Measurements from ENCODE around the gene DOCK8. TPM values are rescaled to one million over a fixed set of nuclear protein-coding genes. Genes with fewer than 3 reads are reported as not detected.

DOCK8 gene
- total and polyA plus RNA-seq, 10 of the 15 experiments (the other 5 are each of a cell fraction or from before 2014, with no cell fraction given) = 35.4 to 100 (median 44.7) TPM

GRCh38 chr9:211036-211435, 3.6 kb upstream of the DOCK8 start:
- H3K4me1 ChIP-seq (ENCODE audit: control insufficient read depth, insufficient read depth, low read length) = no peaks in the 10 kb centered on the region
- no TSS peak for BruUV-seq (replicated peaks)
- ChIA-PET POLR2A (interaction anchor here (0.6 kb wide), 1 partner anchor 775 kb away, joined by 4 read pairs; no protein-coding TSS in a partner anchor), RAD21 (ENCODE audit: unreplicated experiment) (no interaction called here), CTCF (no interaction called here), SMC1A (ENCODE audit: uncharacterized antibody, unreplicated experiment) (no interaction called here)
- no peak for ATAC-seq
- no peak overlapping the region for H3K4me3 ChIP-seq
- in situ Hi-C loops (cut with MboI) = no loop called here
- FAIRE-seq = no peak
- WGBS (ENCODE audit: insufficient coverage, insufficient replicate concordance, low lambda C conversion rate, missing lambda C conversion rate) = 91% methylated on average over 7 of the region's 7 CpGs
- no peak overlapping the region for H3K4me2 ChIP-seq (ENCODE audit: control insufficient read depth, insufficient read depth)
- H3K36me3 ChIP-seq (ENCODE audit: control insufficient read depth in 2 of 2, insufficient read depth in 2 of 2, low read length in 1 of 2) = no peaks in the 10 kb centered on the region
- no peaks in the 10 kb centered on the region for H3K9me3 ChIP-seq (replicated peaks; ENCODE audit: control insufficient read depth, insufficient read depth, low read length)
- intact Hi-C loops (cut with micrococcal nuclease; ENCODE audit: unreplicated experiment) = no loop called here
- H3K27ac ChIP-seq (ENCODE audit: control insufficient read depth, insufficient read depth) = no peak overlapping the region
- no peaks in the 10 kb centered on the region for H4K20me1 ChIP-seq (ENCODE audit: control insufficient read depth, insufficient read depth)
- no peaks in the 10 kb centered on the region; the same call in 1 of the 2 replicates for H3K79me2 ChIP-seq (ENCODE audit: control insufficient read depth, insufficient read depth, low read length)
- H3K9ac ChIP-seq (ENCODE audit: control insufficient read depth, insufficient read depth, low read length) = no peak overlapping the region
- DNase-seq (ENCODE audit: low read depth, low spot score) = no peak
- H2AFZ ChIP-seq (ENCODE audit: control insufficient read depth, low read depth, low read length) = no peak overlapping the region
- H3K27me3 ChIP-seq (replicated peaks in 1 of 2; ENCODE audit: control insufficient read depth in 2 of 2, insufficient read depth in 2 of 2, low read length in 1 of 2) = no peaks in the 10 kb centered on the region; a peak in 1 of 4 replicates
- TF ChIP-seq HDGF (IDR thresholded peaks at IDR 0.05) (no peak), BCLAF1 (IDR thresholded peaks at IDR 0.05) (no peak), SUPT20H (IDR thresholded peaks at IDR 0.05; ENCODE audit: borderline replicate concordance, control insufficient read depth, low read depth, low read length) (no peak), BRCA1 (IDR thresholded peaks at IDR 0.05; ENCODE audit: low read depth, low read length) (no peak), HCFC1 (IDR thresholded peaks at IDR 0.05; ENCODE audit: low read length) (no peak), MYC (IDR thresholded peaks at IDR 0.05; ENCODE audit: insufficient read depth, insufficient read length, insufficient replicate concordance, low read length, severe bottlenecking) (no peak), BCL11A (IDR thresholded peaks at IDR 0.05; ENCODE audit: low read depth, low read length) (no peak), CBFB (IDR thresholded peaks at IDR 0.05; ENCODE audit: low read depth) (no peak), ZNF274 (IDR thresholded peaks at IDR 0.05; ENCODE audit: insufficient read depth, insufficient read length) (no peak), RELA (IDR thresholded peaks at IDR 0.05; ENCODE audit: borderline replicate concordance, partially characterized antibody) (no peak), RAD21 (IDR thresholded peaks at IDR 0.05; ENCODE audit: insufficient read depth, low read depth, low read length) (no peak), SMARCA5 (IDR thresholded peaks at IDR 0.05) (no peak), HDAC2 (IDR thresholded peaks at IDR 0.05) (no peak), YBX1 (IDR thresholded peaks at IDR 0.05) (no peak), ZNF622 (IDR thresholded peaks at IDR 0.05) (no peak)
- TF ChIP-seq, protein P1, sequence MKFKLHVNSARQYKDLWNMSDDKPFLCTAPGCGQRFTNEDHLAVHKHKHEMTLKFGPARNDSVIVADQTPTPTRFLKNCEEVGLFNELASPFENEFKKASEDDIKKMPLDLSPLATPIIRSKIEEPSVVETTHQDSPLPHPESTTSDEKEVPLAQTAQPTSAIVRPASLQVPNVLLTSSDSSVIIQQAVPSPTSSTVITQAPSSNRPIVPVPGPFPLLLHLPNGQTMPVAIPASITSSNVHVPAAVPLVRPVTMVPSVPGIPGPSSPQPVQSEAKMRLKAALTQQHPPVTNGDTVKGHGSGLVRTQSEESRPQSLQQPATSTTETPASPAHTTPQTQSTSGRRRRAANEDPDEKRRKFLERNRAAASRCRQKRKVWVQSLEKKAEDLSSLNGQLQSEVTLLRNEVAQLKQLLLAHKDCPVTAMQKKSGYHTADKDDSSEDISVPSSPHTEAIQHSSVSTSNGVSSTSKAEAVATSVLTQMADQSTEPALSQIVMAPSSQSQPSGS (IDR thresholded peaks at IDR 0.05; ENCODE audit: low read length) = no peak
- TF ChIP-seq, protein P2, sequence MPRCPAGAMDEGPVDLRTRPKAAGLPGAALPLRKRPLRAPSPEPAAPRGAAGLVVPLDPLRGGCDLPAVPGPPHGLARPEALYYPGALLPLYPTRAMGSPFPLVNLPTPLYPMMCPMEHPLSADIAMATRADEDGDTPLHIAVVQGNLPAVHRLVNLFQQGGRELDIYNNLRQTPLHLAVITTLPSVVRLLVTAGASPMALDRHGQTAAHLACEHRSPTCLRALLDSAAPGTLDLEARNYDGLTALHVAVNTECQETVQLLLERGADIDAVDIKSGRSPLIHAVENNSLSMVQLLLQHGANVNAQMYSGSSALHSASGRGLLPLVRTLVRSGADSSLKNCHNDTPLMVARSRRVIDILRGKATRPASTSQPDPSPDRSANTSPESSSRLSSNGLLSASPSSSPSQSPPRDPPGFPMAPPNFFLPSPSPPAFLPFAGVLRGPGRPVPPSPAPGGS (IDR thresholded peaks at IDR 0.05; ENCODE audit: borderline replicate concordance, insufficient read depth, low read depth, low read length, poor library complexity, severe bottlenecking) = no peak

Data from GM12878 (cell line).